Heart left ventricle (tissue), 13 donors: Measurements from ENCODE around the gene RHOJ.

Experiments used
- CTCF ChIP-seq, 12 donors: fragments of 200-600 bp; sonication (generic) in 4 of 12; IDR thresholded peaks; one replicate each; pipeline versions ENCODE4 v1.5.0 to v1.8.0; 2018 to 2022; ENCODE audit warnings: antibody characterized with exemption in 12 of 12, mild to moderate bottlenecking in 5 of 12
- POLR2A ChIP-seq, 2 donors: fragments of 450-650 bp; IDR thresholded peaks; one replicate each; pipeline ENCODE4 v1.6.1; 2017; ENCODE audit warnings: antibody characterized with exemption in 2 of 2, mild to moderate bottlenecking in 2 of 2, moderate library complexity in 2 of 2
- donor health status: ischemic (EF 13 %, LVEDD 7.1; RV severe dilation, severe dysfunction).
- donor health status: DM: no; HTN: yes; CAD: no.
- donor health status: DM: no; HTN: no; CAD: no.
- donor health status: ischemic (EF 25% LVEDD 6.9; RV normal size, moderate dysfunction).
- donor health status: ischemic (EF 25% LVEDD 5.7; RV mildly dilated, moderate dysfunction).
- donor health status: ischemic (EF 35%, LVEDD 5.7; RV mildly dilated, moderate dysfunction).
- donor health status: nonischemic (EF 11% LVEDD 7.7; RV severe dilation, severe dysfunction).
- donor health status: DM: yes; HTN: yes; CAD: no.
- donor health status: PGD.
- donor health status: ischemic (EF 29% LVEDD 5.4; RV normal size, mild dysfunction).
- donor health status: nonischemic (EF 23%, LVEDD 6.1; RV moderate dilation, normal function).

GRCh38 chr14:63178912-63179311, 25.3 kb upstream of the RHOJ start:
- TF ChIP-seq CTCF (IDR thresholded peaks at IDR 0.05) (no peak), POLR2A (IDR thresholded peaks at IDR 0.05) (no peak)
